ENCODE results near the gene FCHO1.

GRCh38 chr19:17837972-17838371, 86.7 kb downstream of the FCHO1 start:
- TF ChIP-seq CTCF (IDR thresholded peaks at IDR 0.05 in 4 of 5, conservative IDR thresholded peaks at IDR 0.05 in 1 of 5), result no peak
- no peak for TF ChIP-seq POLR2A (IDR thresholded peaks at IDR 0.05)

Measured in gastrocnemius medialis (tissue), 4 donors.